ENCODE results near the gene CHRNA5.
A peak's percentile ranks its signal among the peaks of the same experiment; 100 is the strongest.

DNA sequence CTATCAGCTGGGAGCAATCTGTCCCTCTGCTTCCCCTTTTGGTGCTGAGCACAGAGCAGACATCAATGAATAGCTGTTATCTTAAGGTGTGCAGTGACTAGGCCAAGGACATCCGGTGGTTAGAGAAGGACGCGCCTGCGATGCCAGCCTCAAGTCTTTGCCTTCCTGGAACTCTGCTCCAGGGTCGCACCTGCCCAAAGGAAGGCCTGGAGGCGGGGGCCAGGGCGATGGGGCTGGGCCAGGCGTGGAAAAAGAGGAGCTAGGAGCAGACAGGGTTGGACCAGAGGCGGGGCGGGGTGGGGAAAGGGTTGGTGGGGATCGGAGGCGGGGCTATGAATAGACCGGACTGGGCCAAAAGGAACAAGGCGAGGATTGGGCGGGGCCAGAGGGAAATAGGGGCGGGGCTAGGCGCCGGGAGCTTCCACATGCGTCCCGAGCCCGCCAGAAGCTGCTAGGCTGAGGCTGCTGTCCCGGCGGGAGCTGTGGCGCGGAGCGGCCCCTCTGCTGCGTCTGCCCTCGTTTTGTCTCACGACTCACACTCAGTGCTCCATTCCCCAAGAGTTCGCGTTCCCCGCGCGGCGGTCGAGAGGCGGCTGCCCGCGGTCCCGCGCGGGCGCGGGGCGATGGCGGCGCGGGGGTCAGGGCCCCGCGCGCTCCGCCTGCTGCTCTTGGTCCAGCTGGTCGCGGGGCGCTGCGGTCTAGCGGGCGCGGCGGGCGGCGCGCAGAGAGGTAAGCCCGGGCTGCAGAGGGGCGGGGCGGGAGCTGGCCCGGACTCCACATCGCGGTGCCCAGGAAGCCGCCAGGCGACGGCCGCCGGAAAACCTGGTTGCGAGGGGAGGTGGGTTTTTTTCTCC, at the start of gene CHRNA5:
- no peak for TF ChIP-seq CTCF (IDR thresholded peaks at IDR 0.05)
- TF ChIP-seq POLR2A (IDR thresholded peaks at IDR 0.05) = peak in 1 of 2 donors; percentile 52
